C4-2B (cell line): Measurements from ENCODE around the gene FYCO1.

ENCODE experiments used
- ZFX ChIP-seq: fragments of 450-650 bp; IDR thresholded peaks from 2 replicates; pipeline ENCODE4 v1.6.1; 2017
- TF ChIP-seq, protein P1 (sequence below): fragments of 450-650 bp; conservative IDR thresholded peaks from 2 replicates; pipeline ENCODE4 v1.5.1; 2017; ENCODE audit warnings: mild to moderate bottlenecking

DNA sequence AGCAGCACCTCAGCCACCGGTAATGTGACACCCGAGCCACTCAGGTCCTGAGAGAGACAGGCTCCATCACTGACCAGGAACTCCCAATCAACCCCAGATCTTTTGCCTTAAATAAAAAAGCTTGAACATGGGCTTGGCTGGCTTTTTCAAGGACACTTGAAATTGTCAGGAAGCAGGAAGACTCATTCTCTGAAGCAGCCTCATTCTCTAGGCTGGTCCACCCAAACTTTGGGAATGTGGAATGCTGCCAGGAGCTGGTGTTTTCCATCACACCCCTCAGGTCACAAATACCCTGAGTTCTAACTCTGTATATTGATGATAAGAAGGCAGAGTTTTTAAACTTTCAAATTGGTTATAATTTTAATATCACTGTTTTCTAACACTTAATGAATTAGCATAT lies 35.3 kb downstream of the FYCO1 start:
- TF ChIP-seq, protein P1, sequence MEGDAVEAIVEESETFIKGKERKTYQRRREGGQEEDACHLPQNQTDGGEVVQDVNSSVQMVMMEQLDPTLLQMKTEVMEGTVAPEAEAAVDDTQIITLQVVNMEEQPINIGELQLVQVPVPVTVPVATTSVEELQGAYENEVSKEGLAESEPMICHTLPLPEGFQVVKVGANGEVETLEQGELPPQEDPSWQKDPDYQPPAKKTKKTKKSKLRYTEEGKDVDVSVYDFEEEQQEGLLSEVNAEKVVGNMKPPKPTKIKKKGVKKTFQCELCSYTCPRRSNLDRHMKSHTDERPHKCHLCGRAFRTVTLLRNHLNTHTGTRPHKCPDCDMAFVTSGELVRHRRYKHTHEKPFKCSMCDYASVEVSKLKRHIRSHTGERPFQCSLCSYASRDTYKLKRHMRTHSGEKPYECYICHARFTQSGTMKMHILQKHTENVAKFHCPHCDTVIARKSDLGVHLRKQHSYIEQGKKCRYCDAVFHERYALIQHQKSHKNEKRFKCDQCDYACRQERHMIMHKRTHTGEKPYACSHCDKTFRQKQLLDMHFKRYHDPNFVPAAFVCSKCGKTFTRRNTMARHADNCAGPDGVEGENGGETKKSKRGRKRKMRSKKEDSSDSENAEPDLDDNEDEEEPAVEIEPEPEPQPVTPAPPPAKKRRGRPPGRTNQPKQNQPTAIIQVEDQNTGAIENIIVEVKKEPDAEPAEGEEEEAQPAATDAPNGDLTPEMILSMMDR, result no peak
- no peak for TF ChIP-seq ZFX
